SW480 (cell line): Measurements from ENCODE around the gene TPPP3.

Source experiments
- DNase-seq: peaks from one replicate; pipeline ENCODE4 v3.0.0-alpha.2; 2016; ENCODE audit warnings: low spot score

TPPP3 gene

GRCh38 chr16:67342616-67343015 is 50.7 kb downstream of the TPPP3 start:
- no peak for DNase-seq

- DNase-seq = no peak
Measured at GRCh38 chr16:67341250-67341649, 52.0 kb downstream of the TPPP3 start.
